Inferior parietal cortex (tissue), 1 donor: ENCODE data around the gene PSRC1.

Experiments
- DNase-seq: peaks from one replicate; pipeline ENCODE4 v3.0.0-alpha.2; 2016; ENCODE audit errors: extremely low spot score

The PSRC1 gene

GRCh38 chr1:109247401-109248365, 35.3 kb downstream of the PSRC1 start:
- no peak for DNase-seq

DNA sequence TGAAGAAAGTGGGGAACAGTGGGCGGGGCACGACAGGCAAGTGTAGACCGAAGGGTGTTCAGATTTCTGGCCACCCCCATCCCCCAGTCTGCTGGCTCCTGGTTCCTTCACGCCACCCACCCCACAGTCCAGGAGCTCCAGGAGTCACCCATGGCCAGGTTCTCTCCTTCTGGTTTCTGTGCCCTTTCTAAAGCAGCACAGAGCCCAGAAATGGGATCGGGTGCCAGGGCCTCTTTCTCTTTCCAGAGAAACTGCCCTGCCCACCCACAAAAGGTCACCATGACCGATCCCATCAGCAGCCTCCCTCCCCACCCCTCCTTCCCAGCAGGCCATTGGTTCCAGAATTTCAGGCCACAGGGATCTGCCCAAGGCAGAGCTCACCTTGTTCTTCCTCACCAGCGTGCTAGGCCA, 36.8 kb downstream of the PSRC1 start:
- no peak for DNase-seq

DNA sequence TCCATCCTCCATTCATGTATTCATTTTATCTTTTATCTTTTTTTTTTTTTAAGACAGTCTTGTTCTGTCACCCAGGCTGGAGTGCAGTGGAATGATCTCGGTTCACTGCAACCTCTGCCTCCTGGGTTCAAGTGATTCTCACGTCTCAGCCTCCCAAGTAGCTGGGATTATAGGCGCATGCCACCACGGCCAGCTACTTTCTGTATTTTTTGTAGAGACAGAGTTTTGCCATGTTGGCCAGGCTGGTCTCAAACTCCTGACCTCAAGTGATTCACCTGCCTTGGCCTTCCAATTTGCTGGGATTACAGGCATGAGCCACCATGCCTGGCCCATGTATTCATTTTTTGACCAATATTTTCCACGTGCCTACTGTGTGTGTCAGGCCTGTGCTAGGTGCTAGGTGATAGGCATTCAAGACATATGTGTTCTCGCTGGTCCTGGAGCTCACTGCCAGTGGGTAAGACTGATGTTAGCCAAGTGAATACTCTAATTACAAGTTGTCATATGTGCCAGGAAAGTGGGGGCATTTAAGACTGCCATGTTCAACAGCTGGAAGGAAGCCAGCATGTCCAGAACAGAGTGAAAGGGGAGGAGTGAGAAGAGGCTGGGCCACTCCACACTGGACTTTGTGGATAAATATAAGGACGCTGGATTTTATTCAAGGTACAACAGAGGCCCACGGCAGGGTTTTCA, 38.9 kb downstream of the PSRC1 start:
- no peak for DNase-seq

- DNase-seq: no peak
These were observed 39.7 kb downstream of the PSRC1 start for GRCh38 chr1:109243221-109243620.

- no peak for DNase-seq
These were observed 40.6 kb downstream of the PSRC1 start for GRCh38 chr1:109242387-109242786.

DNA sequence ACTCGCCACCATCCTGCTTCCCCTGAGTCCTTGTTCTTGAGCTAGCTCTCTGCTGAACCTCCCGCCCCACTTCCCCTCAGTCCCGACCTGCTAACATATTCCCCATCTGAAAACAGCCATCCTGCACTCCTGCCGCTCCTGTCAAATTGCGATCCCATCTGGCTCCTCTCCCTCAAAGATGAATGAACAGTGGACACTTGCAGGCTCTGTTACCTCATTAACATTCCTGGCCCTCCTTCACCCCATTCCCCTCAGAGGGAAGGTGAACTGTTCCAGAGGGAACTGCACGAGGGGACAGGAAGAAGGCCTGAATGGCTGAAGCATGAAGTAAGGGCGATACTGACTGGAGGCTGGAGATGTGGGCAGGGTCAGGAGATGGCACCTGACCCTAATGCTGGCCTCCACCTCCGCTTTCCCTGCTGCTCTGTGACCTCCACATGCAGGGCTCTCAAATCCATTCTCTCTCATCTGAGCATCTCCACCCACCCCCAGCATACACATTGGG, 41.1 kb downstream of the PSRC1 start:
- no peak for DNase-seq

- no peak for DNase-seq
These were observed 41.6 kb downstream of the PSRC1 start for GRCh38 chr1:109241344-109241743.

GRCh38 chr1:109240158-109241152, 42.5 kb downstream of the PSRC1 start:
- no peak for DNase-seq

GRCh38 chr1:109239409-109240068, 43.4 kb downstream of the PSRC1 start:
- DNase-seq: no peak

GRCh38 chr1:109239047-109239408, 43.9 kb downstream of the PSRC1 start:
- DNase-seq: no peak

DNA sequence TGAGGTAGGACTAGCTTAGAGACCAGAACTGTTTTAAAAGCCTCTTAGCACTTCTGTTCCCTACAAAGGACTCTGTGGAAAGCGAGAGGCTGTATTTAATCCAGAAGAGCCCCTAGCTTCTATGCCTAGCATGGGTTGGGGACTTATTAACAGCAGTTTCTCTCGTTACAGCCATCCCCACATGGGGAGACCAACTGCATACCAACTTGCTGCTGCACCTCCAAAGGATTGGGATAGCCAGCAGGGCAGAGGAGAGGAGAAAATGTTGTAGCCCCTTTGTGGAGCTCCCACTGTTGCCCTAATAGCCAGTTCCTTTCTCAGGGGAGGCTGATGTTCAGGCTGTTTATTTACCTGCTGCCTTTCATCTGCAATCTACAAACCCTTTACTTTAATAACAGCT, 44.6 kb downstream of the PSRC1 start:
- no peak for DNase-seq

DNA sequence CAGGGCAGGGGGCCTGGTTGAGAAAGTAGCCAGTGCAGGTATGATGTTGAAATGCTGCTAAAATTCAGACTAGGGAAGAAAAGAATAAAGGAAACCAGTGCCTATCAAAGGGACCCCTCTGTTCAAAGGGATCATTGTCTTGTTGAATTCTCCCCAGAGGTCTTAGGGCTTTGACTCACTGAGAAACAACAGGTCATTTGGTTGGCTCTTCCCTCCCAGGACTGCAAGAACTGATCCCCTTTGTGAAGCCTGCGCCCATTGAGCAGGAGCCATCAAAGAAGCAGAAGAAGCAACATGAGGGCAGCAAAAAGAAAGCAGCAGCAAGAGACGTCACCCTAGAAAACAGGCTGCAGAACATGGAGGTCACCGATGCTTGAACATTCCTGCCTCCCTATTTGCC, 45.4 kb downstream of the PSRC1 start:
- no peak for DNase-seq

DNA sequence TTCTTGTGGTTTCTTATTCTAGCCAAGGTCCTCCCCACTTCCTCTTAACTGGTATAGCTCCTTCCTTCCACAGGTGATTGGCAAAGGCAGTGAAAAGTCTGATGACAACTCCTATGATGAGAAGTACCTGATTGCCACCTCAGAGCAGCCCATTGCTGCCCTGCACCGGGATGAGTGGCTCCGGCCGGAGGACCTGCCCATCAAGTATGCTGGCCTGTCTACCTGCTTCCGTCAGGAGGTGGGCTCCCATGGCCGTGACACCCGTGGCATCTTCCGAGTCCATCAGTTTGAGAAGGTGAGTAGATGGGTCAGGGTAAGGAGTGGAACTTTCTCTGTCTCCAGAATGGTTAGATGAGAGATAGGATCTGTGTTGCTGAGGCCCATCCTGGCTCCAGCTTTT, 47.8 kb downstream of the PSRC1 start:
- DNase-seq: no peak

- DNase-seq: no peak
These were observed 51.9 kb downstream of the PSRC1 start for GRCh38 chr1:109231066-109231465.
